GM03348 (cell line): ENCODE data around the gene C3orf49.
A peak's percentile ranks its signal among the peaks of the same experiment; 100 is the strongest.

Experiments used
- DNase-seq: peaks from one replicate; pipeline ENCODE4 v3.0.0; 2012; ENCODE audit warnings: low spot score

The C3orf49 gene

GRCh38 chr3:63819151-63819398 lies at the start of gene C3orf49:
C3orf49 (plus strand) TSS chr3:63819299; CDS start chr3:63819472, 173 bp downstream.
- DNase-seq, result no peak

GRCh38 chr3:63774781-63775180 lies 44.3 kb upstream of the C3orf49 start:
- DNase-seq, result peak; percentile 42

GRCh38 chr3:63779227-63779626 lies 39.9 kb upstream of the C3orf49 start:
- no peak for DNase-seq

GRCh38 chr3:63791974-63792373 lies 27.1 kb upstream of the C3orf49 start:
- DNase-seq, result peak; percentile 73

- no peak for DNase-seq
Measured at GRCh38 chr3:63795438-63795837, 23.7 kb upstream of the C3orf49 start.

- DNase-seq, result no peak
Measured at GRCh38 chr3:63798544-63798943, 20.6 kb upstream of the C3orf49 start.

GRCh38 chr3:63798949-63799348 lies 20.1 kb upstream of the C3orf49 start:
- no peak for DNase-seq

- no peak for DNase-seq
Measured at GRCh38 chr3:63800097-63800496, 19.0 kb upstream of the C3orf49 start.

- no peak for DNase-seq
Measured at GRCh38 chr3:63803911-63804310, 15.2 kb upstream of the C3orf49 start.

- DNase-seq, result no peak
Measured at GRCh38 chr3:63807961-63808565, 11.0 kb upstream of the C3orf49 start.

- DNase-seq, result no peak
Measured at GRCh38 chr3:63808633-63809032, 10.5 kb upstream of the C3orf49 start.

- DNase-seq, result peak; percentile 31
Measured at GRCh38 chr3:63809607-63810006, 9.5 kb upstream of the C3orf49 start.

GRCh38 chr3:63814237-63814636 lies 4.9 kb upstream of the C3orf49 start:
- DNase-seq, result no peak

GRCh38 chr3:63817225-63817624 lies 1.9 kb upstream of the C3orf49 start:
- no peak for DNase-seq

GRCh38 chr3:63818282-63819150 lies 583 bp upstream of the C3orf49 start:
- DNase-seq, result peak; percentile 68

GRCh38 chr3:63824309-63824708 lies 5.2 kb downstream of the C3orf49 start:
- DNase-seq, result no peak

GRCh38 chr3:63830526-63830925 lies 11.4 kb downstream of the C3orf49 start:
- DNase-seq, result no peak

GRCh38 chr3:63832395-63832794 lies 13.3 kb downstream of the C3orf49 start:
- no peak for DNase-seq

- no peak for DNase-seq
Measured at GRCh38 chr3:63841704-63842103, 22.6 kb downstream of the C3orf49 start.

- DNase-seq, result no peak
Measured at GRCh38 chr3:63842127-63842526, 23.0 kb downstream of the C3orf49 start.

GRCh38 chr3:63845215-63845614 lies 26.1 kb downstream of the C3orf49 start:
- no peak for DNase-seq

- no peak for DNase-seq
Measured at GRCh38 chr3:63847718-63848450, 28.8 kb downstream of the C3orf49 start.

- no peak for DNase-seq
Measured at GRCh38 chr3:63849175-63849574, 30.1 kb downstream of the C3orf49 start.
